HG03025 (cell line): ENCODE data around the gene CAMP.
"Not testable (repeated sequence)": the region's sequence is repeated elsewhere in the genome, so short reads cannot be mapped to it uniquely, and the experiment has no call there.

Experiments used
- ATAC-seq: cut with Tn5 transposase; IDR thresholded peaks from one replicate; pipeline ENCODE4 v1.9.1; 2021; ENCODE audit warnings: mild to moderate bottlenecking, moderate library complexity; ENCODE audit not compliant: unreplicated experiment, low FRiP score

CAMP gene

DNA sequence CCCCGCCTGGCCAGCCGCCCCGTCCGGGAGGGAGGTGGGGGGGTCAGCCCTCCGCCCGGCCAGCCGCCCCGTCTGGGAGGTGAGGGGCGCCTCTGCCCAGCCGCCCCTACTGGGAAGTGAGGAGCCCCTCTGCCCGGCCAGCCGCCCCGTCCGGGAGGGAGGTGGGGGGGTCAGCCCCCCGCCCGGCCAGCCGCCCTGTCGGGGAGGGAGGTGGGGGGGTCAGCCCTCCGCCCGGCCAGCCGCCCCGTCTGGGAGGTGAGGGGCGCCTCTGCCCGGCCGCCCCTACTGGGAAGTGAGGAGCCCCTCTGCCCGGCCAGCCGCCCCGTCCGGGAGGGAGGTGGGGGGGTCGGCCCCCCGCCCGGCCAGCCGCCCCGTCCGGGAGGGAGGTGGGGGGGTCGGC lies 11.5 kb upstream of the CAMP start:
- ATAC-seq = not testable (repeated sequence)

DNA sequence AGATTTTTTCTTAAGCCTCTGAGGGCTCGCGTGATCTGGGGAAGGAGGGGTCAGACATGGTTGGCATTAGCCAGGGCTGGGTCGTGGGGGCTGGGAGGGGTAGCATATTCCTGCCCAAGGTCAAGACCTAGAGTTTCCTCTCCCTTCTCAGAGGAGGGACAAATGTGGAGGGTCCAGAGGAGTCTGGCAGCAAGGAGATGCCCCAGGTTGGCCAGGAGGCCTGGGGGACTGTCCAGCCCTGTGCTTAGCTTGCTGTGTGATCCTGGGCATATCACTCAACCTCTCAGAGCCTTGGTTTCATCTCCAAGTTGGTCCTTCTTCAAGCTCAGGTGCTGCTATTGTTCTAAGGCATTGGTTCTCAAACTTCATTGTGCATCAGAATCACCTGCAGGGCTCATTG lies 9.1 kb upstream of the CAMP start:
- ATAC-seq = no peak

DNA sequence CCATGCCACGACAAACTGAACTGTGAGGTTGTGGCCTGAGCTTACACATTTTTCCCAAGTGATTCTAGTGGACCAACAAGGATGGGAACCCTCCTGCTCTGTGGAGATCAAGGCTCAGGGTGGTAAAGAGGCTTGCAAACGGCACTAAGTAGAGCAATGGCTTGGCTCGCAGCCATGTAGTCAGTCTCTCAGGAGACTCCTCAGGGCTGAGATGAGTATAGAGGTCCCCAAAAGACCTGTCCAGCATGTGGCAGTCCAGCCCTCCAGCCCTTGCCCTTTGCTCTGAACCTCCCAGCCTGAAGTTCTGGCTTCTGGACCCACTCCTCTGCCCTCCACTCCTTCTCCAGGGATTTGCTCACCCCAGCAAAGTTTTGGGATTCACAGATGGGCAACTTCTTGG lies 8.3 kb upstream of the CAMP start:
- ATAC-seq = no peak

DNA sequence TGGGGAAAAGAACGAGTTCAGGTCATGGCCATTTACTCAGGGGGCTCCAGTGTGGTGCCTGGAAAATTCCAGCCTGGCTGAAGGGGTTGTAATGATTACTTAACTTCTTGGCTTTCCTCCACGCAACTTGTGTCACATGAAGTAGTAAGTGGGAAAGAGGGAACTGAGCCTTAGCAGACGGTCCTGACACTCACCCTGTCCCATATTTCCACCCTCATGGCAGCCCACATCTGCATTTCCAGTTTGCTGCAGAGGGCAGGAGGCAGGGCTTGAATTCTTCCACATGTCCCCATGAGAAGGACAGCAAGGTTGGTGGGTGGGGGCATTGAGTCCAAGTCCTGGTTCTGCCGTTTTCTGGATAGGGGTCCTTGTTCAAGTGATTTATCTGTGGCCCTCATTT lies 7.8 kb upstream of the CAMP start:
- ATAC-seq = no peak

DNA sequence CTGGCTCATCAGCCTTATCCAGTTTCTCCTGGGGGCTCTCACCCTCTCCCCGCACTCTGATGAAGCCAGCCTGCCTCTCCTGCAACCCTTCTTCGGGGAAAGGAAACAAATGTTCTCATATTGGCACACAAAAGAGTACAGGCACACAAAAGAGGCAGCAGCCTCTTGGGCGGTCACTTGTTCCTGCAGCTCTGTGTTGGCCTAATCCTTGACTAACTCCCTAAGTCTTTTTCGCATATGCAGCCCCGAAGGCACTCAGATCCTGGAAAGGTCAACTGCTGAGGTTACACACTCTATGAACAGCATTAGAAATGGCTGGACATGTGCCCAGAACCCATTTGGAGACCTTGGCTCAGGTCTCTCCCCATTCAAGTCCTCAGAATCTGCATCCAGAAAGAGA lies 7.4 kb upstream of the CAMP start:
- ATAC-seq = no peak

DNA sequence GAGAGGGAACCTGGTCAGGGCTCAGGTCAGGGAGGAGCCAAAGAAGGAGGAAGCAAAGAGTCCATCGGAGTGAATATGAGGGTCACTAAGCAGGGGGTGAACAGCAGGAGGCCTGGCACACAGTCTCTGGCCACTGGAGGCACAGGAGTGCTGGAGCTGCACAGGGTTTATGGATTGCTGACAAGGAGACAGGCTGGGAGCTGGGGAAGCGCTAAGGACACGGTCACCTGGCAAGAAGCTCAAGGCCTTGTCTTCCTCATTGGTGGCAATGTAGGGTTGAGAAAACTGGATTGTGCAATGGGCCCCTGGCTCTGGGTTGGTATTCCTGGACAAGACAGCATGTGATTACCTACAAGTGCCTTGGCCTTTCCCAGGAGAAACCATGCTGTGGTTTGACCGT lies 5.8 kb upstream of the CAMP start:
- ATAC-seq = no peak

DNA sequence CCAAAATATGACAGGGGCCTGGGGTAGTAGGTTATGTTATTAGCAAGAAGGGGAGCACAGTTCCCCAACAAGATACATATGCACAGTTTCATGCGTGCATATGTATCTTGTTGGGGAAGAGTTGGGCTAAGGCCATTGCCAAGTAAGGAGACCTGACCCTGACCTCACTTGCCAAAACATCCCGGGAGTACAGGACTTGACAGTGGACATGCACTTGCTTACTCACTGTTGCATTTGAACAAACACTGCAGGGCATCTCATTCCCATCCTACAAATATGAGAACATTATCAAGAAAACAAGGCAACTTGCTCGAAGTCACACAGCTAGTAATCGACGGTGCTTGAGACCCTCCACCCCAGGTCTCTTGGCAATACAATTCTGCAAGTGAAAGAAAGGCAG lies 4.8 kb upstream of the CAMP start:
- no peak for ATAC-seq

DNA sequence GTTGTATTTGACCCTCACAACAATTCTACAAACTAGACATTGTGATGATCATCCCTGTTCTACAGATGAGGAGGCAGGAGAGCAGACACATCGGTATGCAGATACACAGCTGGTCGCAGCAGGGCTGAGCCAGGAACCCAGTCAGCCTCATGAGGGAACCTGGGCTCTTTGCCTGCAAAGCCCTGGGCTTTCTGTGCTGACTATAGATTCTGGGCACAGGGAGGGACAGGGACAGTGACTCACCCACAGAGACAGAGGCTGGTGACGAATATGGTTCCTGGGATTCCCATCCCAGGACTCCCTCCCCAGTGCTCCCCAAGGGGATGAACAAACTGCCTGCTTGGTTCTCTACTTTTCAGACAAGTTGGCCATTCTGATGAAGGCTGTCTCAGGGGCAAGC lies 3.8 kb upstream of the CAMP start:
- ATAC-seq = no peak

DNA sequence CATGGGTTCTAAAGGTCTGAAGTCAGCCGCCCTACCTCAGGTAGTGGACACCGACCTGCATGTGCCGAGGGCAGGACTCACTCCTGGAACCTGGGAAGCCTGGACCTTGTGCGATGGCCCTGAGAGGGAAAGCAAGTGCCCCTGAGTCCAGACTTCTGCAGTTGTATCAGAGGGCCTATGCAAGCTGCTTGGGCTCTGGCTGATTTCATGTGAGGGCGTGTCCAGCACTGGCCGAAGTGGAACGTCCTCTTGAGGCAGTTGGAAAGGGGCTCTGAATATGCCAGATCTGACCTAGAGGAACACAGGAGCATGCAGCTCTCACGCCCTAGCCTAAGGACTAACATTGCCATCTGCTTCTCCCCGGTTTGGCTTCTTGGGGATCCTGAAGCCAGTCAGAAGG lies 2.5 kb upstream of the CAMP start:
- ATAC-seq = no peak

DNA sequence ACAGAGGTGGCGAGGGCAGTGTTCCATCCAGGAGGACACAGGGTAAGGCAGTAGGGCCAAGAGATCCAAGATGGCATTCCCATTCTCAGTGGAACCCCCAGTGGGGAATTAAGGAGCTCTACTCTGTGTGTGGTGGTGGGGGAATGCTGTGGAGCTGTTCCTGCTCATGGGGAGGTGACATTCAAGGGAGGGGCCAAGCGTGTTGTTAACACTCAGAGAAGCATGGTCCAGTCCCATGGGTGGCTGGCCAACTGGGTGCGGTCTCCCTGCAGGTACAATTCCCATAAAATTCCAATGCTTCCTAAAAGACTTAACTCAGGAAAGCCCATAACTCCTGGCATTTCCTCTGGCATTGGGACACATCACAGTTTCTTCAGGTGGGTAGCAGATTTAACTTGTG lies 2.3 kb downstream of the CAMP start:
- no peak for ATAC-seq

DNA sequence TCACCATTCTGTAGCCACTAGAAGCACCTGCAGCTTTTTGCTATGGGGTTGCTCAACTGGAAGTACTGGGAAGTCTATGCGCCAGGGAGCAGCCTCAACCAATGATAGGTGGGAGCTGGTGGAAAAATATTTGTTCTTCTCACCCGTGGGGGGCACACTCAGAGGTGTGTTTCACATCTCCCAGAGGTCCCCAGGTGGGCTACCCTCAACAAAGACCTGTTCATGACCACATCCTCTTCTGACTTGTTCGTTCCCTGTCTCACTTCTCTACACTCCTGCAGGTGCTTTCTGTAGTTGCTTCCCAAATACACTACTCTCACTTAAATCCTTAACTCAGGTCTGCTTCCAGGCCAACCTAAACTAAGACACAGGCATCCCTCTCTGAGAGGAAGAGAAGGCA lies 3.6 kb downstream of the CAMP start:
- no peak for ATAC-seq

DNA sequence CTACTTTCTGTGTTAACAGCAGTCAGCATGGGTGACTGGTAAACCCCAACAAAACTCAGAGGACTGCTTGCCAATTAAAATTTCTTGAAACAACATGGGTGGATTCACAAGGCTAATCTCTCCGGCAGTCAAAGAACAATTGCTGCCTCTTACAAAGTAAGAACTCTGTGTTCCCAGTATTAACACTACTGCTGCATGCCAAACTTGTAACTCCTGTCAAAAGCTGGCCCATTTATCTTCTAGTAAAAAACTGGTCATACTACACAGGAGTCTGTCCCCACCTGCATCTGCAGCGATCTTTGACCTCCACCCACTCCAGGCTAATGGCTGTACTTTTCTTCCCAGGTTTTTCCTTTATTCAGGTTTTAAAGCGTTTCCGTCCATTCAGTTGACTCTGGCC lies 8.9 kb downstream of the CAMP start:
- ATAC-seq = no peak

DNA sequence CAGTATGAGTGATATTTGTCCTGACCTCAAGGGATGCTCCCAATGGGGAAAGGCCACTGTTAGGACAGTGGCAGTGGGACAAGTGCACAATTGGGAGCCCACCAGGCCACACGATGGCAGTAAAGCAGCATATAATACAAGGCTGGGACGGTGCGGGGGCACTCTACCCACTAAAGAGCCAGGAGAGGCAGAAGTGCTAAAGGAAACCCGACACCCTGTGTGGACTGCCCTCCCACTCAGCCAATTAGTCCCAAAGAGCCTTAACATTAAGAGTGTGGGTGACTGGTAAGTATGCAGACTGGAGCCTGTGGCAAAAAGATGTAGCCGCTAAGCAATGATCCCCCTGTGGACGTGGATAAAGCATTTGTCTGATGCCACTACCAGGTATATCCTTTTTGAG lies 9.4 kb downstream of the CAMP start:
- ATAC-seq = no peak

DNA sequence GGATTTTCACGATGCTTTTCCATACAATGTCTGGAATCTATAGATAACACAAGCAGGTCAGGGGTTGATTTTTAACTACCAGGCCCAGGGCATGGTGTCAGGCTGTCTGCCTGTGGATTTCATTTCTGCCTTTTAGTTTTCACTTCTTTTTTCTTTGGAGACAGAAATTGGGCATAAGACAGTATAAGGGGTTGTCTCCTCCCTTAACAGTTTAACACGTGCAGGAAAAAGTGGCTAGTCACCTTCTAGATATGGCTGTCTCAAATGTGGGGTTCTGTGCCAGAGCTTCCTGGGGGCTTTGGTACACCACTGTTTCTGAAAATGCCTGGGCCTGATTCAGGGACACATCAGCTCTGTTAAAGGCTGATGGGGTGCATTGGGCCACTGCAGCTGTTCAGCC lies 10.2 kb downstream of the CAMP start:
- ATAC-seq = no peak

DNA sequence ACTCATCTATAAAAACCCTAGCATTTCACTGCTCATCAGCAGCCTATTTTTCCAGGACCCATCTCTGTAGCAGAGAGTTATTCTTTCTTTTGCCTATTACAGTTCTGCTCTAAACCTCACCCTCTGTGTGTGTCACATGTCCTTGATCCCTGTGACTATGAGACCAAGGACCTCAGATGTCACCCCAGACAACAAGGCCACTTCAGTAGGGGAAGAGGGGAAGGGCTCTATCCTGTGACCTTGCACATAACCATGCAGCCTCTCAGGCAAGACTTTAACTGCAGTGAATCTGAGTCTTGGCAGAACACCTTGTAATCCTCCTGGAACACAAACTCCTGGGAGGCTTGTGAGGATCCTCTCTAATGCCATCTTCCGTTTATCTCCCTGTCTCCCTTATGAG lies 13.2 kb downstream of the CAMP start:
- ATAC-seq = no peak

DNA sequence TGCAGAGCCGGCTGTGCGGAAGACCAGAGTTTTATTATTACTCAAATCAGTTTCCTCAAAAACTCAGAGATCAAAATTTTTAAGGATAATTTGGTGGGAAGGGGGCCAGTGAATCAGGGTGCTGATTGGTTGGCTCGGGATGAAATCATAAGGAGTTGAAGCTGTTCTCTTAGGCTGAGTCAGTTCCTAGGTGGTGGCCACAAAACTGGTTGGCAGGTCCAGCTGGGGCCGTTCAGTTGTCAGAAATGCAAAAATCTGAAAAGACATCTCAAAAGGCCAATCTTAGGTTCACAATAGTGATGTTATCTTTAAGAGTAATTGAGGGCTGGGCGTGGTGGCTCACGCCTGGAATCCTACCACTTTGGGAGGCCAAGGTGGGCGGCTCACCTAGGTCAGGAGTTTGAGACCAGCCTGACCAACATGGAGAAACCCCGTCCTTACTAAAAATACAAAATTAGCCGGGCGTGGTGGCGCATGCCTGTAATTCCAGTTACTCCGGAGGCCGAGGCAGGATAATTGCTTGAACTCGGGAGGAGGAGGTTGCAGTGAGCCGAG lies 15.3 kb downstream of the CAMP start:
- no peak for ATAC-seq

DNA sequence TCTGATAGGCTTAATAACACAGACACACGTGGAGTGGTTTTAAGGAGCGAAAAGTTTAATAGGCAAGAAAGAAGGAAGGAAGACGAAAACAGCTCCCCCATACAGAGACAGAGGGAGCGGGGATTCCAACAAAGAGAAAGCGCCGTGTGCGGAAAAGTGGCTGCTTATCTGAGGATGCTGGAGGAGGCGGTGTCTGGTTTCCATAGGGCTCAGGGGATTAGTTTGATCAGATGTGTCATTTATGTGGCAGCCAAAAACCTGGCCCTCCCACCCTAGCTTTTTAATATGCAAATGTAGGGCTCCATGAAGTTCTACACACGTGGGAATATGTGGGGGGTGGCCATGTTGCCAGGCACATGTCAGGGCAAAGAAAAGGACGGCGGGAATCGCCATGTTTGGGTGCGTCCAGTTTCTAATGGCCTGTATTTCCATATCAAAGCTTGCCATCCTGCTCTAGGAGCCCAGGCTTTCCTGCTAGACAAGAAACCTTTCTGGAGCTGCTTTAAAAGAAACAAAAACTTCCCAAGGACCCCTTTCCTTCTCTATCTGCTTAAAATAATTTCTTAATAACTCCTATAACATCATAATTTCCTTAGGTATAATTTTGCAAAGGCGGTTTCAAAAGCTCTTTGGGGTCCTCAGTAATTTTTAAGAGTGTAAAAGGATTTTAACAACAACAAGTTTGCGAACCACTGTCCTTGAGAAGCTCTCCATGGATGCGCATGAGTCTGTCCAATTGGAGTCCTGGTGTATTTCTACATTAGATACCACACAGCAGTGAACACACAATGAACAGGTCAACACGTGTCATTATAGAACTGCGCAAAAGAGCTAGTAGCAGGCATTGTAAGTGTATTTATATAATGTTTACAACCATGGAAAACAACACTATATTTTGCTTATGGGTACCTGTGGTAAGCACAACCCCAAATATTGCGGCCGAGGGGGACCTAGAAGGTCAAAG lies 17.0 kb downstream of the CAMP start:
- no peak for ATAC-seq

DNA sequence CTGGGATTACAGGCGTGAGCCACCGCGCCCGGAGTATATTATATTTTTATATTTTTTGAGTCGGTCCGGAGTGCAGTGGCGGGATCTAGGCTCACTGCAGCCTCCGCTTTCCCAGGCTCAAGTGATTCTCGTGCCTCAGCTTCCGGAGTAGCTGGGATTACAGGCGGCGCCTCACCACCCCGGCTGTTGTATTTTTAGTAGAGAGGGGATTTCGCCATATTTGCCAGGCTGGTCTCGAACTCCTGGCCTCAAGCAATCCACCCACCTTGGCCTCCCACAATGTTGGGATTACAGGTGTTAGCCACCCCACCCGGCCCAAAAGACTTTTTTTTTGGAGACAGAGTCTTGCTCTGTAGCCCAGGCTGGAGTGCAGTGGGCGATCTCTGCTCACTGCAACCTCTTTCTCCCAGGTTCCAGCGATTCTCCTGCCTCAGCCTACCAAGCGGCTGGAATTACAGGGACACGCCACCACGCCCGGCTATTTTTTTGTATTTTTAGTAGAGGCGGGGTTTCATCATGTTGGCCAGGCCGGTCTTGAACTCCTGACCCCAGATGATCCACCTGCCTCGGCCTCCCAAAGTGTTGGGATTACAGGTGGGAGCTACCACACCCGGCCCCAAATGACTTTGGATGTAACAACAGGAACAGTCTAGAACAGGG lies 18.6 kb downstream of the CAMP start:
- ATAC-seq = no peak

DNA sequence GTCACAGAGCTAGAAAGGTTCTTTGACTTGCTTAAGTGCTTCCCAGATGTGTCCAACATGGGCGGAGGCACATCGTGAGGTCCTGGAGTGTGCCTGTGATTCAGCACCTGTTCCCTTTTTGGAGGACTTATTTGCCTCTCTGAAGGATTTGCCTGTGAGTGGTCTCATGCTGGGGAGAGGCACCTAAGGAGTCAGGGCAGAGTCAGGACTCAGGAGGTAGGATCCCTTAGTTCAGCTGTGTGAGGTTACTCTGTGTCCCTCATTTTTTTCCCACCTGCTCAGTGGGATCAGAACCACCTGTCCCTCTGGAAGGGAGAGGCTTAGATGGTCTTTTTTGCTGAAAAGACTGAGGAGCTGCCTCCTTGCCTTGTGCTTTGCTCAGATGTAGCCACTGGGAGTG lies 20.6 kb downstream of the CAMP start:
- no peak for ATAC-seq

DNA sequence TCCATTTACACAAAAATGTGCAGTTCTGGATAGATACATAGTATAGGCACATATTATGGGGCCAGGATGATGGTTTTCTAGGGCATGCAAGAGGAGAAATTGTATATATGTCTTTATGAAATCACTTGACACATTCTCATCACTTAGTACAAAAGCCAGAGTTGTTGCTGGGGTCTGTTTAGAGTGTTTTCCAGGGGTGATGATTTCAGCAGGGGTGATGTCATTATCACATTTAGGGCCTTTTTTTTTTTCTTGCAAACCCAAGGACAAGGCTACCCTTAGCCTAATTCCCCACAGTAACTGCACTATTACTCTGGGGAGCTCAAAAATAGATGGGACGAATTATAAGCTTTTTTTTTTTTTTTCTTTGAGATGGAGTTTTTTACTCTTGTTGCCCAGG lies 21.2 kb downstream of the CAMP start:
- ATAC-seq = no peak

DNA sequence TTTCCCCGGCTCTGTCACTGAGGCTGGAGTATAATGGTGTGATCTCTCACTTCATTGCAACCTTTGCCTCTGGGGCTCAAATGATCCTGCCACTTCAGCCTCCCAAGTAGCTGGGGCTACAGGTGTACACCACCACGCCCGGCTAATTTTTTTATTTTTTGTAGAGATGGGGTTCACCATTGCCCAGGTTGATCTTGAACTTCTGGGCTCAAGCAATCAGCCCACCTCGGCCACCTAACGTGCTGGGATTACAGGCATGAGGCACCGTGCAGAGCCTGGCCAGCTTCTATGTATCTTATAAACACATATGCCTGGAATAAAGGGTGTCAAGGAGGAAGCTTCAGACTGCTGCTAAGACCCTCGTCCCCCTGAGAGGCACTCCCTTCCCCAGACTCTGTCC lies 21.8 kb downstream of the CAMP start:
- ATAC-seq = no peak

DNA sequence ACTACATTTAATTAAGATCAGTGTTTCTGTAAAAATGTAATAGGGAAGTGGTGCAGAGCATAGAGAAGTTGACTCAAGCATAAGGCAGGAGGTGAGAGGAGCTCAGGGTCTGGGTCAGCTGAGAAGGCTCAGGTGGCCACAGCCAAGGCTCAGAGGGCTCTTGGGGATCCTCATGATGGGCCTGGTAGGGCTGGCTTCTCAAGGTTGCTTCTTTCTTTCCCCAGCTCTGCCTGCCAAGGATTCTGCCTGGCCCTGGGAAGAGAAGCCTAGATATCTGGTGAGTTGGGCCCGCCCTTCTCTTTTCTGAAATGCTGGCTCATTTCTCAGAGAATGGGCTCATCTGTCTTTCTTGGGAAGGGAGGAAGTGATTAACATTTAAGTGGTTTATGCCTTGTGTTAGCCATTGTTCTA lies 24.1 kb downstream of the CAMP start:
- ATAC-seq = no peak
